HS-27A (cell line): Measurements from ENCODE around the gene NMRK2.

Experiments
- DNase-seq: peaks from one replicate; pipeline ENCODE4 v3.0.0-alpha.2; 2012; ENCODE audit warnings: low read depth, missing footprints

The NMRK2 gene

GRCh38 chr19:3981736-3982681 lies 49.1 kb downstream of the NMRK2 start:
- DNase-seq = no peak

- no peak for DNase-seq
These were observed 50.1 kb downstream of the NMRK2 start for GRCh38 chr19:3982701-3983541.

DNA sequence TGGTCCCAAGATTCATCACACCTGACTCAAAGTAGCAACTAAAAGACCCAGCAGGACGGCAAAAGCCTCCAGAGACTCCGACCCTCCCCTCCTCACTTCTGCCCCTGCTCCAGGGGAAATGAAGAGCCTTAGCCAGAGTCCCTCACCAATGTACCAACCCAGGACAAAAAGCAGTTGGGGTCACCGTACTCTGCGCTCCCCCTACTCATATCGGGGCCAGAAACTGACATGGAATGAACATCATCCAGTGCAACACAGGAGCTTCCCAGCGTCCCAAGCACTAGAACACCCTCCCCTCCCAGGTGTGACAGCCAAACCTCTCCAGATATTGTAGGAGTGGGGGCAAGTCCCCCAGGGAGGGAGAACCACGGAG lies 50.7 kb downstream of the NMRK2 start:
- no peak for DNase-seq

GRCh38 chr19:3983936-3984583 lies 51.2 kb downstream of the NMRK2 start:
- no peak for DNase-seq

DNA sequence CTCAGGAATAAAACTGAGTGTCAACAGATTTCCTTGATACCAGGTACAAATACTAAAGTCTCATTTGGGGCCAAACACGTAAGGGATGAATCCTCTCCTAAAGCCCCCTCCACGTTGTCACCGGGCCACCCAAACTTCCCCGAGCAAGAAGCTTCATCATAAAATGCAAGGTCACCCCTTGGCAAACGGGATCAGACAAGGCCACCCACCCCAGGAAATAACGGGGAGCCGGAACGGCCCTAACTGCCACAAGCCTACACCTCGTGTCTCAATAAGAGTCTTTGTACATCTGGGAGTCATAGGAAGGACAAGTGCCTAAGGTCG lies 51.7 kb downstream of the NMRK2 start:
- no peak for DNase-seq

- no peak for DNase-seq
These were observed 52.2 kb downstream of the NMRK2 start, which contains the start of gene EEF2 for GRCh38 chr19:3984908-3985642. Gene EEF2, minus strand, starts transcription at chr19:3985463. Its CDS starts 83 bp downstream, at chr19:3985380.

- DNase-seq = no peak
These were observed 52.9 kb downstream of the NMRK2 start for GRCh38 chr19:3985643-3986259.

DNA sequence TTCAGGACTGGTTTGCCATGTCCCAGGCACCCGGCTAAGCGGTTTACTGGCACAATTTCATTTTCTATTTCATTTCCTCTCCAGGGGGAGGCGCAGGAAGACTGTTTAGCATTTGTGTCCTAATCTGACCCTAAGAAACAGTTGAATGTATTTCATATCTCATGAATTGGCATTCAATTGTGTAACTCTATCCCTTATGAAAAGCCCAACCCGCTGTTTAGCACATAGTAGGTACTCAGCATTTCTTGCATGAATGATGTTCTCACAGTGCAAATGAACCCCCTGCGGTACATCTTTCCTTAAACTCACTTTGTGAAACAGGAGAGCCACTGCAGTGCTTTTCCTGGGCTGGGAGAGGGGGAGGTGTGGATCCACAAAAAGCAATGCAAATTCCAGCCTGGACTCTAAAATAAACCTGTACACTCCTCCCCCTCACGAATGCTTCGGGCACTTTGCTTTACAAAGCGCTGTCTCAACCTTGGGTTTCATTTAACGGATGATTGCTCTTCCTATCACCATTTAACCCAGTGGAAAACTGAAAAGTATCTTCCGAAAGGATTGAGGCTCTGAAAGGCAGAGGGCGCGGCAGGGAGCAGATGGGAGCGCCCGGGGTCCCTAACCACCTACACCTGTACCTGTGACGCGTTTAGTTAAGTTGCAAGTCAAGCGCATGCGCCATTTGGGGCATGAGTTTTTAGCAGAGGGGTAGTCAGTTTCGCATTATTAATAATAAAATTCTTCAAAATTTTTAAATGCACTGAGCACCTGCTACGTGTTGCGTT lies 53.6 kb downstream of the NMRK2 start:
- DNase-seq = no peak

- no peak for DNase-seq
These were observed 54.9 kb downstream of the NMRK2 start for GRCh38 chr19:3987619-3988371.

DNA sequence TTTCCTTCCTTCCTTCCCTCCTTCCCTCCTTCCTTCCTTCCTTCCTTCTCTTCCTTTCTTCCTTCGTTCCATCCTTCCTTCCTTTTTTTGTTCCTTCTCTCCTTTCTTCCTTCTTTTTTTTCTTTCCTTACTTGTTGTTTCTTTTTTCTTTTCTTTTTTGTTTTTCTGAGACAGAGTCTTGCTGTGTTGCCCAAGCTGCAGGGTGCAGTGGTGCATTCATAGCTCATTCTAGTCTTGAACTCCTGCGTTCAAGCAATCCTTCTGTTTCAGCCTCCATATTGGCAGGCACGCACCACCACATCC lies 57.9 kb downstream of the NMRK2 start:
- no peak for DNase-seq
